DMS153 treated with DMSO at 0.1 percent for 48 hours (cell line): ENCODE data around the gene OR6J1.
"Not testable (repeated sequence)": the region's sequence is repeated elsewhere in the genome, so short reads cannot be mapped to it uniquely, and the experiment has no call there.

ENCODE experiments used
- DNase-seq: peaks from one replicate; lab custom pipeline; 2025; ENCODE audit not compliant: unreplicated experiment; lab: John Stamatoyannopoulos, UW

The OR6J1 gene

DNA sequence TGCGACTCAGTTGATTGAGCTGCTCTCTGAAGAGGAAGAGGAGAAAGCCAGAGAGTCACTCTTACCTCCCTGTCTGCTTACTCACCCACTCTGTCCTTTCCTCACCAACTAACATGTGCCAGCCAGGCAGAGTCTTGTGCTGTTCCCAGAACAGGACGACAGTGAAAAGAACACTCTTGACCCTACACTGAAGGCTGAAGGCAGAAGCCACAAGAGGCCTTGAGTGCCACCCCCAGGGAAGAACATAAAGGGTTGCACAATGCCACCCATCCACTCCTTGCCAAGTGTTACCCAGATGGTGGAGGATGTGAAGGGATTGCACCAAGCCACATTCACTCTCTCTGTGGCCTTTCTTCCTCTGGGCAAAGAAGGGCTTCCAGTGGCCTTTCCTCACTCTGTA lies 33.2 kb downstream of the OR6J1 start:
- no peak for DNase-seq

DNA sequence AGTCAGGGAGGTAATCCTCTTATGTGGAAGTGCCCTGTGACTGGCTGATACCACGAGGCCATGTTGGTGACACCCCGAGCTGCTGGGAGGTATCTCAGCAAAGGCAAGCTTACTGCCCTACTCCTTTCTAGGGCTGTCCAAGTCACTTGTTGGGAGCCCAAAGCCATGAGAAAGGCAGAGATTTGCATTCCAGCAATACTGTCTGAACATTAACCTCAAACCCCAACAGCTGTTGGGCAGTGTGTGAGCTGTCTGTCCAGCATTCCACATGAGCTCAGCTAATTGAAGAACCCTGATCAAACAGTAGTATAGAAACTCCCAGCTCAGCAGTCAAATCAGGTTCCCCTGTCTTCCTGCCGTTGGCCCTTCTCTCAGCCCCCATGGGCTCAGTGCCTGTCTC lies 36.9 kb downstream of the OR6J1 start:
- no peak for DNase-seq

DNA sequence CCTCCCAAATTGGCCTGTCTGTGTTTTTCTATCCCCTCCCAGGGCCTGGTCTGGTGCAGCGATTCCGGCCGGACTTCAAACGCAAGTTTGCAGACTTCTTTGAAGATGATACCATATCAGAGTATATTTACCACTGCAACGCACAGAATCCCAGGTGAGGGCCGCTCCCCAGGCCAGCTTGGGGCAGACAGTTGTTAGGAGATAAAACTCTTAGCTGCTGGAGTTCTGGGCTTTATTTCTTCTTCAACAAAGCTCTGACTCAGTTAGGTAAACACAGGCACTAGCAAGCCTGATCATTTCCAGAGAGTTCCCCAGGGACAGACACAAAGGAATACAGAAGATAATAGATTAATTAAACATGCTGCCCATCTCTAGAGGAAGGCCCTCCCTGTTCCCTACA lies 37.8 kb downstream of the OR6J1 start:
- DNase-seq = no peak

DNA sequence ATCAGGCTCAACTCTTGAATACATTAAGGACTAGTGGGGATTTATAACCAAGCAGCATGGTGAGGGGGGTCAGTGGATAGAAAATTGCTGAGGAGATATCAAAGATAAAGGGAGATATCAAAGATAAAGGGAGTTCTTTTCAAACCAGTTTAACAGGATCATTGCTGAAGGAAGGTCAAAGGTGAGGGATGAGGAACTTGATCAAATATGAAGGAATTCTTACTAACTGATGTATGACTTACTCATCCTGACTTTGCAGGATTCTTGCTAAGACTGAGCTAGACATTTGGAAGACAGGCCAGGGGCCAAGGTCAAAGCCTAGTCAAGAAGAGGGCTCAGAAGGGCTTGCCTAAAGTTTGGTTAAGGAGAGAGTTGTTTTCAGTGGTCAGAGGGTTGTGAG lies 41.3 kb downstream of the OR6J1 start:
- DNase-seq = no peak

DNA sequence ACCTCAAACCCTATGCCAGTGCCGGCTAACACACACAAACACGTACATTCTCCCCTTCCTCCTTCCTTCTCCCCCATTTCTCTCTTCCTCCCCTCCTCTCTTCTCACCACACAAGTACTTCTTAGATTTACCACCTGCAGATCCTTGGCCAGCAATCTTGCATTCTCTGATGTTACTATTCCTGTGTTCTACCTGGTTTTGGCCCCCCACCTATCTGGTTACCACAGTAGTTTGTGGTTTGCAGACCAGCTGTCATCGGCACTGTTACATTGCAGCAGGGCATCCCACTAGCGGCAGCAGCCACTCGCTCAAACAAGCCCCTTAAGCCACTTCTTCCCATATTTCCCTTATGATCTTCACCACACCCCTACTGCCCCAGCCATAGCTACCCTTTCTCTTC lies 42.2 kb downstream of the OR6J1 start:
- DNase-seq = no peak

DNA sequence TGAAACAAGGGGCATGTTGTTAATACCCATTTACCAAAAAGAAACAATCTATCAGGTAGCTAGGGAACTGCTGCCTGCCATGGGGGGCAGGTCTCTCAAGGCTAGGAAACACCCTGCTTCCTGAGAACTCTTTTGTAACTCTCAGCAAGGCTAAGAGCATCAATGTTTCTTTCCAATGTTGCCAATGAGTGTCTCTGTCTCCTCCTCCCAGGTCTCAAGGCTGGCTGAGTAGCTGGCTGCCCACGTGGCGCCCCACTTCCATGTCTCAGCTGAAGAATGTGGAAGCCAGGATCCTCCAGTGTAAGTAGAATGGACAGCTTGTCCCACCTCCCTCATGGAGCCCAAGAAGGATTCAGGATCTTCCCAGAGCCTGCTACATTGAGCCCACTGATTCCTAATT lies 42.7 kb downstream of the OR6J1 start:
- DNase-seq = no peak

DNA sequence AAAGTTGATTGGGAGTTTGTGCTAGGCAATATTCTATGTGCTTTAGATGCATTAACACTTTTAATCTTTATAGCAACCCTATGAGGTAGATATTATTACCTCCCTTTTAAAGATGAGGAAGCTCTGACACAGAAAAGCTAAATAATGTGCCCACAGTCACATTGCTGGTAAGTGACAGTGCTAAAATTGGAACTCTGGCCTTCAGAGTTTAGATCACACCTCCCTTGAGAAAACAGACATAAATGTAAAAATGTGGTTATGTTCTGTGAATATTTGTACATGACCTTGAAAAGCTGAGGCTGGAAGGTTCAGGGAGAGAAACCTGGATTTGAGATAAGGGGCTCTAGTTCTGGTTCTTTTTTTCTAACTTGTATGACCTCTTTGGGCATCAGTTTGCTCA lies 44.1 kb downstream of the OR6J1 start:
- DNase-seq = no peak

DNA sequence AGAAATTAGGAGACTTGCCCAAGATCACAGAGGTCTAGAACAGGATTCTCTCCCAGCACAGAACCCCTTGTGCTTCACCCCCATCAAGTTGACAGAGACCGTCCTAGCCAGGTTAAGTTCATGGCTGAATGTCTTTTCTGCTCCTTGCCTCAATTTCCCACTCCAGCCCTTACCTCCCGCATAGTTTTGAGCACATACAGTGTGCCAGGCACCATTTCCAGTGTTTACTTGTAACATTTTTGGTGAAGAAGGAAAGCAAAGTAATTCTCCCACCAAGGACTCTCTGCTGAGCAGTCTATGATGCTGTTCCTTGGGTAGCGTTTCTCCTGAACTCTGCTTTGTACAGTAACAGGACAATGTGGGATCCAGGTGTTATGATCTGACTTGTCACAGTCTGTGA lies 44.8 kb downstream of the OR6J1 start:
- DNase-seq = no peak

DNA sequence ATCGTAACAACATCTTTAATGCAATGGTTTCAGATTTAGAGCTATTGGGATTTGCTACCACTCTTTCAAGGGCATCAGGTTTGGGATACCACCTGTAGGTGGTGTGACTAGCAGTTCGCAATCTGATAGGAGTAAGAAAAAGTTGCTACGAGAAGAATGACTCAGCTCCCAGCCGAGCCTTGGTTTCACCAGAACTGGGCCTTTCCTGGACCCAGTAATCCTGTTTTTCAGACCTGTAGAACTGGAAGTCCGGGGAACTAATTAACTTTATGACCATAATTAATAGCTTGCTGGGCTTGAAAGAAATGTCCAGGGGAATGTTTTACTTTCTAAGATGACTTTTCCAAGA lies 45.3 kb downstream of the OR6J1 start:
- no peak for DNase-seq

DNA sequence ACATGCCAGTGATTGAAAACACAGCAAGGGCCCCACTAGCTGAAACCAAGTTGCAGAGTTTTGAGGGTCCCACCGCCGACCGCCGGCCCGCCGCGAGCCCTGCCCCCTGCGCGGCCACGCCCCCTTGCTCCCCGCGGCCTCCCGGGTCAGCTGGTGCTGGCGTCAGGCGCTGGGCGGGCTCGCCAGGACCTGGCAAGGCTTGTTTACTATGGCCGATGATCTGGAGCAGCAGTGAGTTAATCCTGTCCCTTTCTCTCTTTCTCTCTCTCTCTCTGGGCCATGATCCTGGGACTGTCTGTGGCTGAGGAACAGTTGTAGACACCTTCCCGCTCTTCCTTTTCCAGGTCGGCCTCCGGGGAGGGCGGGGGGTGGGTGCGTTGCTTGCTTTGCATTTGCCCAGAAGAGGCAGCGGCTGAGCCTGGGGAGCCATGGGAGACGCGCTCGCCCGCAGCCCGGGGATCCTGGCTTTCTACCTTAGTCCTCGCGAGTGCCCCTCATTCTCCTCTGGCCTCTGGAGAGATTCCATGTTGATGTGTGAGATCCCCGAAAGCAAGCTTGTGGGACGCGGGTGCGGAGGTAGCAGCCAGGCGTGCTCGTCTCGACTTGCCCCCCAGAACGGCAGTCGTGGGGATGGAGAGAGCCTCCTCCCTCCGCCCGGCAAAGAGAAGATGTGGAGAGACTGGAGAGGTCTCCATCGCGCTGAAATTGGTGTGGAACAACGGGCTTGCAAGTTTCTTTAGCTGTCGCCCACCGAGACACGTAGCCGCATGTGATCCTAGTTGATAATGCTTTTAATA lies 45.9 kb downstream of the OR6J1 start, which contains the start of gene ABHD4:
Gene ABHD4 (plus strand): TSS at position 202 of the 797 bp plus-strand sequence. CDS start 7 bp downstream, at position 209.
- DNase-seq = peak; percentile 16

DNA sequence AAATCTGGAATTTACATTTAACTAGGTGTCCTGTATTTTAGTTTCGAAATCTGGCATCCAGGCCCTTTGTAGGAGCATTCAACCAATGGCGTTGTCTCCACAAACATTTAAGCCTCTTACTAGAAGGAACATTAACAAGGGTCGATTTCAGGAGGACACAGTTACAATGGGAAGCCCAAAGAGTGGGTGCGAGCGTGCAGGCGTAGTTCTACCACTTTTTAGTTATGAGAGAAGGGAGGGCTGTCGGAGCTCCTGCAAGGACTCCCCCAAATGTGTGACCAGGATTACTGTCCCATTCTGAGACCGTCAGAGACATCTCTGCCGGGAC lies 46.4 kb downstream of the OR6J1 start:
- no peak for DNase-seq

DNA sequence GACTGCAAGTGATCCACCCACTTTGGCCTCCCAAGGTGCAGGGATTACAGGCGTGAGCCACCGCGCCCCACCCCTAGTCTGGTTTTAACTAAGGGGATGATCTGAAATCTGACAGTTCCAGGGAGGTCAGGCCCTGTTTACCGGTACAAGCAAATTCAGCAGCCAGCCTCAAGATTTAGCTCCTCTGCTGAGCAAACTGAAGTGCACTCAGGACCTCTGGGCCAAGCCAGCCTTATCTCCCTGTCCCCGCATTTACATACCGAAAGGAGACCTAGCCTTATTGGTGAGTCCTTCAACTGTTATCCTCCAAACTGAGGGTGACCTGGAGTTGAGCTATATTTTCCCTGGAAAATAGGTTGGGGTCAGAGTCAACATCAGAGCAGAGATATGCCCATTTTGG lies 46.9 kb downstream of the OR6J1 start:
- no peak for DNase-seq

DNA sequence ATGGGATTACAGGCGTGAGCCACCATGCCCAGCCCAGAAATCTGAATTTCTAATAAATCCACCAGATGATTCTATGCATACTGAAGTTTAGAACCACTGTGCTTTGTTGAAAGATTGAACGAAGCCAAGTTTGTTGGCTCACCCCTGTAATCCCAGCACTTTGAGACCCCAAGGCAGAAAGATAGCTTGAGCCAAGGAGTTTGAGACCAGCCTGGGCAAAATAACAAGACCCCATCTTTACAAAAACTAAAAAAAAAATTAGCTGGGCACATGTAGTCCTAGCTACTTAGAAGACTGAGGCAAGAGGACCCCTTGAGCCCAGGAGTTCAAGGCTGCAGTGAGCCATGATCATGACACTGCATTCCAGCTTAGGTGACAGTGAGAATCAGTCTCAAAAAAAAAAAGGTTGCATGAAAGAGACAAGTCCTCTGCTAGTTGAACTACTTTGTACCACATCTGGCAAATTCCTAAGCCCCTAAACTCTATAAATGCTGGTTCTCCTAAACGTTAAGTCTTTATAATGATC lies 47.7 kb downstream of the OR6J1 start:
- no peak for DNase-seq

DNA sequence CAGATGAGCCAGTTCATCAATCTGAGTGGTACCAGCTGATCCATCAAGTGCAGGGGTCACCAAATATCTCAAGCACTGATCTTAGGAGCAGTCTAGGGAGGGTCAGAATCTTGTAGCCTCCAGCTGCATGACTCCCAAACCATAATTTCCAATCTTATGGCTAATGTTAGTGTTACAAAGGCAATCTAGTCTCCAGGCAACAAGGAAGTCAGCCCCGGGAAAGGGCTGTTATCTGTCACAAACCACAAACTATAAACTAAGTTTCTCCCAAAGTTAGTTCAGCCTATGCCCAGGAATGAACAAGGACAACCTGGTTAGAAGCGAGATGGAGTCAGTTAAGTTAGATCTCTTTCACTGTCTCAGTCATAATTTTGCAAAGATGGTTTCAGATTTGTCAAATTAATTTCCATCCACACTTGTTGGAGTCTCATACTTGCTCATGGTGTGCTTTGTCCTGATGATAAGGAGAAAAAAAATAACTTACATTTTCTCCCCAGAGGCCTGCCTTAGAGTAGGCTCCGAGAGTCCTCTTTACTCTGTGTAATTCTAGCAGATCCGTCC lies 49.9 kb downstream of the OR6J1 start:
- DNase-seq = no peak

DNA sequence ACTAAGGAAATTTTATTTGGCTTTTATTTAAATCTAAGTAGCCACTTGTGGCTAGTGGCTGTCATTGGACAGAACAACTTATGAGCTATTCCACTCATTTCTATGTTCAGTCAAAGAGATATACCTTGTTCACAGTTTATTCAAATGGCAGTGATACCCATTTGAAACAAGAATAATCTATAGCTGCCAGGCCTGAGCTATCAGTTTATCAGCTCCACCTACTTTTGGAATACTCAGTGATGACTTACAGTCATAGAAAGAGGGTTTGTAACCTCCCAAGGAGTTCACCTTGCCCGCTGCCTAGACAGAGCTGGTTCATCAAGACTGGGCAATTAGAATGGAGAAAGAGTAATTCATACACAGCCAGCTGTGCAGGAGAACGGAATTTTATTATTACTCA lies 50.6 kb downstream of the OR6J1 start:
- no peak for DNase-seq

DNA sequence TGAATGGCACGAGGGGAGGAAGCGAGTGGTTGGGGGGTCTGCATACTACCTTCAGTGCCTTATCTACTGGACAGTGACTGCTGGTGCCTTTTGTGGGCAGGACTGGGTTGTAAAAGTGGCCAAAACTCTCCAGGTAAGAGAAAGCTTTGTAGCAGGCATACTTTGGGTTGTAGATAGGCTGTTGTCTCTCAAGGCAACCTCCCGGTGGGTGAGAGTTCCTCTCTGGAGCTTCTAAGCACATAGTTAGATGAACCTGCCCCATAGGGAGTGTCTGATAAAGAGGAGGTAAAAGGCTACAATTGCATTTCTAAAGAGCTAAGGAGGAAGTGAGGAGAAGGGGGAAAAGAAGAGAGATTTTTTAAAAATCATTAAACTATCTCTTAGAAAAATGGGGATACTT lies 51.0 kb downstream of the OR6J1 start:
- DNase-seq = no peak

DNA sequence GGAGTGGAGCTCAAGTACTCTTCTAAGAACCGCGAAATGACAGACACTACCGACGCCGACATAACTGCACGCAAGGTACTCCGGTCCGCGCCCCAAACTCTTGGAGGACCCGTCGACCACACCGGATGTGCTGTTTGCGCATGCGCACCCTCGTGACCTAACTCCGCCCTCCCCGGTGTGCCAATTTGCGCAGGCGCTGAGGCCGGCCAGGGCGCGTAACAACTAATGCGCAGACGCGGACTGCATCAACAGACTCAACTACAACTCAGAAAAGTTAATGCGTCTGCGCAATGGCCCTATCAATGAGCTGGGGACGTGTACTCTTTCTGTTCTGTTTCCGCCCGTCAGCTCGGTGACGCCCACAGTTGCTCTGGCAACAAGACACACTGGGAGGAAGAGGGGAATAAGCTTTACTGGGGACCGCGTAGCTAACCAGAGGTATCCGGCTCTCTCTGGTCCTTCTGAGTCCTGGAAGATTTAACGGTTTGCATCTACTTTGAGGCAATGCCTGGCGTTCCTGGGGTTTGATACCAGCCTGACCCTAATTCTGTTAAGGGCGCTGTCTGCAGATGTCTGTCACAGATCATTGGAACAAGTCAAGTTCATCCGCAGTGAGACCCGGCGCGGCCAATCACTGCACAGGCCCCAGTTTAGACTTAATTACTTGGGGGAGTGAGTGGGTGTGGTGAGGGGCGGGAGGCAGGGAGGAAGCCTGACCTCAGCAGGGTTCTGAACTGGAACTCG lies 54.9 kb downstream of the OR6J1 start, which contains the start of gene DAD1:
Gene DAD1 (minus strand): TSS at position 129 of the 744 bp plus-strand sequence. CDS start 67 bp downstream, at position 62.
- peak; percentile 98 for DNase-seq

DNA sequence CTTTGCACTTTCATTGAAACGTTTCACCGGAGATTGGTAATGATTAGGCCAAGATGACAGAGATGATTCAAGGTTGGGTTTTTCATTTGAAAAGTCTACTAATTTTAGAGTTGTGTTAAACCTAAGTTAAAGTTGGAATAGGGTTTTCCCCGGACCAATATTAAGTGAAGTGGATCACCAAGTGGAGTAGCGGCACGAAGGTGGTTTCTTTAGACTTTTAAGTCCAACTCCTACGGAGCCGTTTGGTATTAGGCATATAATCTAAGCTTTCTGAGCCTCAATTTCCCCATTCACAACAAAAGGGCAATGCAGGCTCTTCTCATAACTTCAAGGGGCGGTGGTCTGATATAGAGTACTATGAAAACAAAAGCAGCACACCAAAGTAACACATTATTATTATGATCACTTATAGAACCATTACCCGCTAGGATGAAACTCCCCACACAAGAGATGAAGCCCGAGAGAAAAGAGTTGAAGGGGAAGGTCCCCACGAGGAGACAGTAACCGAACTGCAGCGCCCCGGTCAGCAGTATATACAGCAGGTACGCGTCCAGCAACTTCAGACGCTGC lies 55.5 kb downstream of the OR6J1 start:
- DNase-seq = no peak

DNA sequence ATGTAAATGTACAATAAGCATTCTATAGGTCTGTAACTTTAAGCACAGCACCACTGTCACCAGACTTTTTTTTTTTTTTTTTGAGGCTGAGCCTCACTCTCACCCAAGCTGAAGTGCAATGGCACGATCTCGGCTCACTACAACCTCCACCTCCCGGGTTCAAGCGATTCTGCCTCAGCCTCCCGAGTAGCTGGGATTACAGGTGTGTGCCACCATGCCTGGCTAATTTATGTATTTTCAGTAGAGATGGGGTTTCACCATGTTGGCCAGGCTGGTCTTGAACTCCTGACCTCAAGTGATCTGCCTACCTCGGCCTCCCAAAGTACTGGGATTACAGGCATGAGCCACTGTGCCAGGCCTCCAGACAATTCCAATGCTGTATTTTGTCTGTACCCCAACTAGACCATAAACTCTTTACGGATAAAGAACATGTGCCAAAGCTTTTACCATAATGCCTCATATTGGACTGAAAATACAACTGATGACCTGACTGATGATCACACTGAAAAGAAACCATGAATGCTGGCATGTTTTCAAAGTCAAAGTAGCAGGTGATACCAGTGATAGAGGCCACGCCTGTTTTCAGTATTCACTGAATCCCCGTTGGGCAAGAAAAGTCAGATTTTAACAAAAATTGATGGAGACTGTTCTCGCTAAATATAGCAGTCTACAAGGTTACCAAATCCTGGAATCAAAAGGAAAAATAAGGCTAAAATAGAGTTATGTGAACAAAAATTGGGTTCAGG lies 56.3 kb downstream of the OR6J1 start:
- not testable (repeated sequence) for DNase-seq

DNA sequence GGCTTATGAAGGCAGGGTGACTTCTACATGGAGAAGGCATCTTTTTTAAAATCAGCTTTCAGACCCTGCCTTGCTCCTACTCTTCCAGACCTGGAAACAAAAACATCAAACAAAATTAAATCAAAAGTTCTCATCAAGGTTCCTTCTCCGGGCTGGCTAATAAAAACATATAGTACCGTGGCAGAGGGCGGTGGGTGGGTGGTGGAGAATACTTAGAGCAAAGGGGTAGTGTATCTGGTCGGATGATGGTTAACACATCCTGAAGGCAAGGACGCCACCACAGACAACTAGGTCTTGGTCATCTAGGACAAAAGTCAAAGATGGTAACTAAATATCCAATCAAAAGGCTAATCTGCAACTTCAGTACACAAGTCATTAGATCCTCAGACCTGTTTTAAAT lies 56.9 kb downstream of the OR6J1 start:
- DNase-seq = no peak

DNA sequence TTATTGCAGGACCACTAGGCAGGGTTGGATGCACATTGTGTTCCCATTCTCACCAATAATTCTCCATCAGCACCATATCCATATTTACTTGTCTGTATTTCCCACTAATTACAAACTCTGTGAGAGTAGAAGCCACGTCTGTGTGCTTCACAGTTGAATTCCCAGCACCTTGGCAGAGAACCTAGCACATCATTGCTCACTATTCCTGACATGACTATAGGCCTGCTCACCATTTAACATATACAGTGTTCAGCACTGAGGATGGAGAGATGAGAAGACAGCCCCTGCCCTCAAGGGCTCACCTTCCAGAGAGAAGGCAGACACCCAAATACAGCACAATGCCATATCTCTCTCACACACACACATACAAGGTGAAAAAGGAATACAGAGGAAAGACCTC lies 60.2 kb downstream of the OR6J1 start:
- no peak for DNase-seq
